Endothelial cell of umbilical vein (primary cell): ENCODE measurements around the gene DGLUCY.

Source experiments
- POLR2AphosphoS5 ChIP-seq: IDR thresholded peaks from 2 replicates; pipeline ENCODE4 v1.6.1; 2012; ENCODE audit warnings: low read depth, mild to moderate bottlenecking, control low read depth, low read length, moderate library complexity; ENCODE audit not compliant: insufficient read depth
- TF ChIP-seq, protein P1 (sequence below), 2 donors: IDR thresholded peaks; 1 replicate in 1 of 2; 2 replicates in 1 of 2; pipeline ENCODE4 v1.5.1; 2011; ENCODE audit warnings: low read length in 2 of 2, mild to moderate bottlenecking in 2 of 2, moderate library complexity in 2 of 2, control low read depth in 1 of 2, inconsistent platforms in 1 of 2, low read depth in 1 of 2; ENCODE audit not compliant: insufficient read depth in 1 of 2; ENCODE audit errors: extremely low read depth in 1 of 2
- TF ChIP-seq, protein P2 (sequence below): IDR thresholded peaks from 2 replicates; pipeline ENCODE4 v1.6.1; 2011; ENCODE audit not compliant: insufficient read depth, insufficient read length

DNA sequence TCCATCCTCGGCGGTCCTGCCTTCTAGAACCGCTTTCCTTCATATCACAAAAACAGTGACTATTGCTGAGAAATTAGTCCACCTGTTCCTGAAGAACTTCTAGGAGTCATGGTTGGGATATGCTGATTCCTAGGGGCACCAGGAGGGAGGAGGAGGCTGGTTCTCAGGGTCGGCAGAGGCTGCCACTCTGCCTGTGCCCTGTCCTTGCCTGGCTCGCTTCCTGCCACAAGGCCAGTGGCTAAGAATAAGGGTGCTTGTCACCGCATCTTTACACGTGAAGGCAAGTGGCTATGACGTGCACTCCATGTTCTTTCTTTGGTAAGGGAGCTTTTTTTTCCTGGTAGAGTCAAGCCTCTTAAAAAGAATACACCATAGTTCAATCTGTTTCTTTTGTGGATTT is 18.7 kb upstream of the DGLUCY start:
- TF ChIP-seq, protein P1, sequence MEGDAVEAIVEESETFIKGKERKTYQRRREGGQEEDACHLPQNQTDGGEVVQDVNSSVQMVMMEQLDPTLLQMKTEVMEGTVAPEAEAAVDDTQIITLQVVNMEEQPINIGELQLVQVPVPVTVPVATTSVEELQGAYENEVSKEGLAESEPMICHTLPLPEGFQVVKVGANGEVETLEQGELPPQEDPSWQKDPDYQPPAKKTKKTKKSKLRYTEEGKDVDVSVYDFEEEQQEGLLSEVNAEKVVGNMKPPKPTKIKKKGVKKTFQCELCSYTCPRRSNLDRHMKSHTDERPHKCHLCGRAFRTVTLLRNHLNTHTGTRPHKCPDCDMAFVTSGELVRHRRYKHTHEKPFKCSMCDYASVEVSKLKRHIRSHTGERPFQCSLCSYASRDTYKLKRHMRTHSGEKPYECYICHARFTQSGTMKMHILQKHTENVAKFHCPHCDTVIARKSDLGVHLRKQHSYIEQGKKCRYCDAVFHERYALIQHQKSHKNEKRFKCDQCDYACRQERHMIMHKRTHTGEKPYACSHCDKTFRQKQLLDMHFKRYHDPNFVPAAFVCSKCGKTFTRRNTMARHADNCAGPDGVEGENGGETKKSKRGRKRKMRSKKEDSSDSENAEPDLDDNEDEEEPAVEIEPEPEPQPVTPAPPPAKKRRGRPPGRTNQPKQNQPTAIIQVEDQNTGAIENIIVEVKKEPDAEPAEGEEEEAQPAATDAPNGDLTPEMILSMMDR (IDR thresholded peaks at IDR 0.05; ENCODE audit: extremely low read depth in 1 of 2, insufficient read depth in 1 of 2, low read depth in 1 of 2, low read length in 2 of 2) = no peak
- no peak for TF ChIP-seq POLR2AphosphoS5
- TF ChIP-seq, protein P2, sequence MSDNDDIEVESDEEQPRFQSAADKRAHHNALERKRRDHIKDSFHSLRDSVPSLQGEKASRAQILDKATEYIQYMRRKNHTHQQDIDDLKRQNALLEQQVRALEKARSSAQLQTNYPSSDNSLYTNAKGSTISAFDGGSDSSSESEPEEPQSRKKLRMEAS = no peak
